Spleen (tissue), 11 donors: ENCODE data around the gene ANKRD44. TPM values are rescaled to one million over a fixed set of nuclear protein-coding genes. Genes with fewer than 3 reads are reported as not detected.

Experiments used
- DNase-seq: peaks from one replicate; pipeline ENCODE4 v3.0.0-alpha.2; 2020
- H3K27ac ChIP-seq, 8 donors: fragments of 200-600 bp; sonication (generic) in 7 of 8; 1 replicate in 4 of 8; 2 replicates in 4 of 8; pipeline versions ENCODE4 v1.5.0 to v1.8.0; 2016 to 2021; ENCODE audit warnings: inconsistent platforms in 4 of 8, mild to moderate bottlenecking in 4 of 8, moderate library complexity in 1 of 8
- H3K27me3 ChIP-seq, 7 donors: fragments of 200-600 bp; sonication (generic) in 6 of 7; replicated peaks in 1 of 7; 1 replicate in 4 of 7; 2 replicates in 3 of 7; pipeline versions ENCODE4 v1.5.0 to v1.8.0; 2016 to 2021; ENCODE audit warnings: inconsistent platforms in 3 of 7, mild to moderate bottlenecking in 1 of 7
- H3K36me3 ChIP-seq, 6 donors: fragments of 200-600 bp; sonication (generic) in 5 of 6; 1 replicate in 4 of 6; 2 replicates in 2 of 6; pipeline versions ENCODE4 v1.5.0 to v1.8.0; 2016 to 2021; ENCODE audit warnings: inconsistent platforms in 2 of 6
- H3K4me1 ChIP-seq, 6 donors: fragments of 200-600 bp; sonication (generic) in 5 of 6; 1 replicate in 3 of 6; 2 replicates in 3 of 6; pipeline versions ENCODE4 v1.5.0 to v1.8.0; 2016 to 2021; ENCODE audit warnings: inconsistent platforms in 3 of 6
- H3K4me3 ChIP-seq, 8 donors: fragments of 200-600 bp; sonication (generic) in 7 of 8; 1 replicate in 4 of 8; 2 replicates in 4 of 8; pipeline versions ENCODE4 v1.5.0 to v1.8.0; 2016 to 2021; ENCODE audit warnings: inconsistent platforms in 4 of 8, mild to moderate bottlenecking in 4 of 8, moderate library complexity in 2 of 8
- H3K9me3 ChIP-seq, 8 donors: fragments of 200-600 bp; sonication (generic) in 7 of 8; 1 replicate in 4 of 8; 2 replicates in 4 of 8; pipeline versions ENCODE4 v1.5.0 to v1.8.0; 2016 to 2021; ENCODE audit warnings: inconsistent platforms in 4 of 8
- POLR2A ChIP-seq, 3 donors: fragments of 450-650 bp; IDR thresholded peaks; one replicate each; pipeline ENCODE4 v1.5.1; 2017; ENCODE audit warnings: antibody characterized with exemption in 3 of 3, mild to moderate bottlenecking in 1 of 3
- POLR2AphosphoS5 ChIP-seq, 3 donors: sonication (generic); formaldehyde crosslinking; IDR thresholded peaks; one replicate each; pipeline ENCODE4 v1.5.1; 2017; ENCODE audit warnings: antibody characterized with exemption in 3 of 3
- WGBS, 5 donors: extraction: QIAGEN DNeasy Blood & Tissue Kit in 3 of 5; methylation state at CpG; one replicate each; pipeline versions ENCODE4 v1.1.5 to v1.1.7; 2013 to 2018; 5-methylcytosine and 5-hydroxymethylcytosine counted together
- intact Hi-C: fragments of 100-400 bp; cut with DNase I; formaldehyde crosslinking; loops from one replicate; pipeline ENCODE4 v1.15.0; 2023; ENCODE audit warnings: low total_unique reads
- polyA plus RNA-seq, 3 donors: library from polyadenylated mRNA; stranded (reverse); fragments of 200-250 nt; gene quantifications; one replicate each; pipeline ENCODE4 v1.2.1, GENCODE V29; 2013
- total RNA-seq, 7 donors: library from RNA; depleted of rRNA in 3 of 7; stranded (reverse); fragments of >200 nt in 3 of 7; fragmentation: NEBNext Ultra II Directional in 4 of 7; extraction: Animal tissue kit (Norgen Biotek cat#: 25700) in 4 of 7; gene quantifications; one replicate each; pipeline versions ENCODE4 v1.1.0 to v1.2.1, GENCODE V29; 2016 to 2021
- TF ChIP-seq, protein P1 (sequence below), 11 experiments: fragments of 200-600 bp in 7 of 11; fragments of 450-650 bp in 4 of 11; sonication (generic) in 4 of 11; IDR thresholded peaks in 8 of 11; conservative IDR thresholded peaks in 3 of 11; 1 replicate in 7 of 11; 2 replicates in 4 of 11; pipeline versions ENCODE4 v1.4.0 to v1.8.0; 2016 to 2021; ENCODE audit warnings: antibody characterized with exemption in 11 of 11, inconsistent platforms in 4 of 11, mild to moderate bottlenecking in 1 of 11
- donor health status: healthy with polysubstance abuse.
- donor health status: DM: no; HTN: no; CAD: no; lungs with moderate emphysema.
- donor health status: DM: no; HTN: no; CAD: no.
- donor health status: Bipolar disorder and iron deficiency.
- donor health status: healthy.
- donor health status: DM: no; HTN: no; CAD: no.
- donor health status: DM: yes; HTN: yes; CAD: no.

The ANKRD44 gene
- total and polyA plus RNA-seq, 10 donors = 16.0 to 183 (median 140) TPM

DNA sequence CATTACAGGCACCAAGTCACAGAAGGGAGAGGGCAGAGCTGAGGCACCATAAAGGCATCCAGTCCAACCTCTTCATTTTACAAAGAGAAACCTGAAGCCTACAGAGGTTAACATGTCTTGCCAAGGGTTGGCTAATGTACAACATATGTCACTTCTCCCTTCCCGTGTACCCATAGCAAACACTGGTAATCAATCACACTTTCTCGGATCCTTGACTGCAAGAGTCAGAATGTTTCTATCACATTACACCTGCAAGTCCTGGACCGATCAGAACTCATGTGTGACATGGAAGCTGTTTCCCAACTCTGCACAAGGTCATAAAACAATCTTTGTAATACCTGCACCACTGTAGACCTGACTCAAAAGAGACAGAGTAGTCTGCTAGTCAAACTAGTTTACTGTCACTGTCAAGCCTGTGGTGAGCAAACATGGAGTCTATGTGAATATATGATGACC, 6.0 kb downstream of the ANKRD44 start:
- no peak for DNase-seq
- TF ChIP-seq POLR2A (IDR thresholded peaks at IDR 0.05) (no peak), POLR2AphosphoS5 (IDR thresholded peaks at IDR 0.05) (peak in 1 of 3 donors; percentile 32)
- Histone ChIP-seq H3K36me3 (peaks cover 0 to 19% (median 2%) of the 10 kb centered on the region in 6 donors), H3K27me3 (no peaks in the 10 kb centered on the region), H3K4me3 (peak overlapping the region in 1 of 8 donors; percentile 87), H3K4me1 (peaks cover 43 to 100% (median 96%) of the 10 kb centered on the region in 6 donors), H3K9me3 (no peaks in the 10 kb centered on the region), H3K27ac (peak overlapping the region; percentile 66 to 98 (median 96))
- intact Hi-C loops = loop anchor here (5.0 kb wide), 1 partner anchor 192 kb away; no protein-coding TSS in a partner anchor
- 44 to 62% (median 51%) methylated on average over 3 of the region's 3 CpGs for WGBS, 5 donors

GRCh38 chr2:197300139-197300538, 10.4 kb downstream of the ANKRD44 start:
- intact Hi-C loops = no loop called here
- no peak for DNase-seq

GRCh38 chr2:197298609-197299008, 12.0 kb downstream of the ANKRD44 start:
- peaks cover 0 to 27% (median 2%) of the 10 kb centered on the region in 6 donors for H3K36me3 ChIP-seq
- H3K4me3 ChIP-seq = peak overlapping the region in 1 of 8 donors; percentile 24
- peak overlapping the region; percentile 22 to 98 (median 82) for H3K27ac ChIP-seq
- 64 to 82% (median 75%) methylated on average over 4 of the region's 4 CpGs for WGBS, 5 donors
- intact Hi-C loops = no loop called here
- TF ChIP-seq POLR2AphosphoS5 (IDR thresholded peaks at IDR 0.05) (no peak), POLR2A (IDR thresholded peaks at IDR 0.05) (no peak)
- TF ChIP-seq, protein P1, sequence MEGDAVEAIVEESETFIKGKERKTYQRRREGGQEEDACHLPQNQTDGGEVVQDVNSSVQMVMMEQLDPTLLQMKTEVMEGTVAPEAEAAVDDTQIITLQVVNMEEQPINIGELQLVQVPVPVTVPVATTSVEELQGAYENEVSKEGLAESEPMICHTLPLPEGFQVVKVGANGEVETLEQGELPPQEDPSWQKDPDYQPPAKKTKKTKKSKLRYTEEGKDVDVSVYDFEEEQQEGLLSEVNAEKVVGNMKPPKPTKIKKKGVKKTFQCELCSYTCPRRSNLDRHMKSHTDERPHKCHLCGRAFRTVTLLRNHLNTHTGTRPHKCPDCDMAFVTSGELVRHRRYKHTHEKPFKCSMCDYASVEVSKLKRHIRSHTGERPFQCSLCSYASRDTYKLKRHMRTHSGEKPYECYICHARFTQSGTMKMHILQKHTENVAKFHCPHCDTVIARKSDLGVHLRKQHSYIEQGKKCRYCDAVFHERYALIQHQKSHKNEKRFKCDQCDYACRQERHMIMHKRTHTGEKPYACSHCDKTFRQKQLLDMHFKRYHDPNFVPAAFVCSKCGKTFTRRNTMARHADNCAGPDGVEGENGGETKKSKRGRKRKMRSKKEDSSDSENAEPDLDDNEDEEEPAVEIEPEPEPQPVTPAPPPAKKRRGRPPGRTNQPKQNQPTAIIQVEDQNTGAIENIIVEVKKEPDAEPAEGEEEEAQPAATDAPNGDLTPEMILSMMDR (IDR thresholded peaks at IDR 0.05 in 8 of 11, conservative IDR thresholded peaks at IDR 0.05 in 3 of 11) = no peak
- H3K9me3 ChIP-seq = no peaks in the 10 kb centered on the region
- DNase-seq = no peak
- peaks cover 55 to 100% (median 93%) of the 10 kb centered on the region in 6 donors for H3K4me1 ChIP-seq
- H3K27me3 ChIP-seq = no peaks in the 10 kb centered on the region

More at GRCh38 chr2:197300139-197300538, 10.4 kb downstream of the ANKRD44 start:
- Histone ChIP-seq H3K4me1 (peaks cover 56 to 100% (median 93%) of the 10 kb centered on the region in 6 donors), H3K9me3 (no peaks in the 10 kb centered on the region), H3K27ac (peak overlapping the region in 6 of 8 donors; percentile 10 to 98 (median 50)), H3K4me3 (no peak overlapping the region), H3K36me3 (peaks cover 0 to 27% (median 2%) of the 10 kb centered on the region in 6 donors), H3K27me3 (no peaks in the 10 kb centered on the region)
- TF ChIP-seq POLR2A (IDR thresholded peaks at IDR 0.05) = no peak
- TF ChIP-seq, protein P1 (IDR thresholded peaks at IDR 0.05 in 8 of 11, conservative IDR thresholded peaks at IDR 0.05 in 3 of 11) = no peak
- no peak for TF ChIP-seq POLR2AphosphoS5 (IDR thresholded peaks at IDR 0.05)
- WGBS, 5 donors = 57 to 93% (median 81%) methylated on average over 2 of the region's 2 CpGs

DNA sequence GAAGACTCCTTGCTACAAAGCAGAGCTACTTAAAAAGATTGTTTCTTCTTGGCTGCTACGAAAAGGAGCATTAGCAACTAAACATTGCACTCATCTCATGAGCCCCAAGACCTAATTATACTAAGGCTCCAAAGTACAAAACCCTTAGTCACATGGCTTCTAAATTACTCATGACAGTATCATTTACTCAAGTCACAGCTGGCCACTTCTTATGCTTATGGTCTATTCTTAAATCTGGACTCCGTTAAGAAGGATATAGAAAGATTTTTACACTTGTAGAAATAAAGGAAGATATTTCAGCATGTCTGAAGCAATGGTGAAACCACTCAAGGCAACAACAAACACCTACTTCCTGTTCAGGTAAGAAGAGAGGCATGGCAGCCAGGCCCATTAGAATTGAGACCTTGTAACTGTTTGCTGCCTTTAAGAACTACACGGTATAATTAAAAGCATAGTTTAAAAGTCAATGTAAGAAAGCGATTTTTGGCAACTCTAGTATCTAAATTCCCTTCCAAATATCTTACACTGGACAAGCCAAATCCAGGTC, 12.7 kb downstream of the ANKRD44 start:
- TF ChIP-seq POLR2A (IDR thresholded peaks at IDR 0.05) (no peak), POLR2AphosphoS5 (IDR thresholded peaks at IDR 0.05) (no peak)
- TF ChIP-seq, protein P1 (IDR thresholded peaks at IDR 0.05 in 8 of 11, conservative IDR thresholded peaks at IDR 0.05 in 3 of 11) = no peak
- intact Hi-C loops = no loop called here
- H3K27ac ChIP-seq = peak overlapping the region; percentile 22 to 98 (median 82)
- 56 to 66% (median 64%) methylated on average over 4 of the region's 4 CpGs for WGBS, 5 donors
- H3K4me3 ChIP-seq = peak overlapping the region in 1 of 8 donors; percentile 24
- no peak for DNase-seq
- peaks cover 54 to 100% (median 93%) of the 10 kb centered on the region in 6 donors for H3K4me1 ChIP-seq
- H3K36me3 ChIP-seq = peaks cover 0 to 27% (median 2%) of the 10 kb centered on the region in 6 donors
- H3K27me3 ChIP-seq = no peaks in the 10 kb centered on the region
- H3K9me3 ChIP-seq = no peaks in the 10 kb centered on the region
